Testis (tissue), 2 donors: ENCODE results near the gene EPS8L3.
A peak's percentile ranks its signal among the peaks of the same experiment; 100 is the strongest.

Experiments
- POLR2A ChIP-seq: fragments of 450-650 bp; IDR thresholded peaks from one replicate; pipeline ENCODE4 v1.6.1; 2017; ENCODE audit warnings: antibody characterized with exemption, mild to moderate bottlenecking, moderate library complexity
- TF ChIP-seq, protein P1 (sequence below), 3 experiments: fragments of 450-650 bp in 2 of 3; fragments of 200-600 bp in 1 of 3; sonication (generic) in 1 of 3; IDR thresholded peaks; one replicate each; pipeline ENCODE4 v1.5.1; 2016 to 2019; ENCODE audit warnings: antibody characterized with exemption in 3 of 3, mild to moderate bottlenecking in 2 of 3, moderate library complexity in 1 of 3

DNA sequence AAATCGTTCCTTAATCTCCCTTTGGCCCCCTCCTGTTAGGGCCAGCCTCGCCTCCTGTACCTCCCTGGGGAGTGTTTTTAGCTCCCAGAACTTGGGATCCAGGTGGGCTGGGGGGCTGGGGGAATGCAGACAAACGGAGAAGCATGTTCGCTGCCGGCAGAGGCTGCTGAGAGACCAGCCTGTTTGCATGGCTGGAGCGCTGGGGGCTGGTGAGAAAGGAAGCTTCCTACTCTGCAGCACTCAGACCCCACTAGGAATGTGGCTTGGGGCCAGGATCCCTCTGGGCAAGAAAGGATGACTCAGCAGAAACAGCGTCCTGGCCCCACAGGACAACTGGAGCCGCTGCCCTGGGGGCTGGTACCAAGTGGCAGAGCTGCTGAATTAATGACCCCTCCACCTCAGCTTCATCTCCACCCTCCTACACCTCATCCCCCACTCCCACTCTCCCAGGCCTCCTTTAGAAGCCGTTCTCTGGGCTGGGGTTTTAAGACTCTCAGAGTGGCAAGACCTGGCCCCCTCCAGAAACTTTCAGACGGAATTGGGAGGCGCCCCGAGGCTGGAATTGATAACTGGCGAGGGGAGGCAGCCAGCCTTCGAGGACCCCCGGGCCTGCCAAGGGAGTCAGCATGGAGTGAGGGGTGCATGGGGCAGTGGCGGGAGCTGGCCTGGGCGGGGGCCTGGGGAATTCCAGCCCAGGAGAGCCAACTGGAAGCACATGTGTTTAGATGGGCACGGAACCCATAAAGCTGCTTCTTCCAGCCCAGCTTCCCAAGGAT lies 28.5 kb upstream of the EPS8L3 start:
- TF ChIP-seq, protein P1, sequence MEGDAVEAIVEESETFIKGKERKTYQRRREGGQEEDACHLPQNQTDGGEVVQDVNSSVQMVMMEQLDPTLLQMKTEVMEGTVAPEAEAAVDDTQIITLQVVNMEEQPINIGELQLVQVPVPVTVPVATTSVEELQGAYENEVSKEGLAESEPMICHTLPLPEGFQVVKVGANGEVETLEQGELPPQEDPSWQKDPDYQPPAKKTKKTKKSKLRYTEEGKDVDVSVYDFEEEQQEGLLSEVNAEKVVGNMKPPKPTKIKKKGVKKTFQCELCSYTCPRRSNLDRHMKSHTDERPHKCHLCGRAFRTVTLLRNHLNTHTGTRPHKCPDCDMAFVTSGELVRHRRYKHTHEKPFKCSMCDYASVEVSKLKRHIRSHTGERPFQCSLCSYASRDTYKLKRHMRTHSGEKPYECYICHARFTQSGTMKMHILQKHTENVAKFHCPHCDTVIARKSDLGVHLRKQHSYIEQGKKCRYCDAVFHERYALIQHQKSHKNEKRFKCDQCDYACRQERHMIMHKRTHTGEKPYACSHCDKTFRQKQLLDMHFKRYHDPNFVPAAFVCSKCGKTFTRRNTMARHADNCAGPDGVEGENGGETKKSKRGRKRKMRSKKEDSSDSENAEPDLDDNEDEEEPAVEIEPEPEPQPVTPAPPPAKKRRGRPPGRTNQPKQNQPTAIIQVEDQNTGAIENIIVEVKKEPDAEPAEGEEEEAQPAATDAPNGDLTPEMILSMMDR (IDR thresholded peaks at IDR 0.05) = peak in 2 of 3 experiments; percentile 20 to 22
- TF ChIP-seq POLR2A = no peak
